Measurements from ENCODE around the gene LOXL1.
A peak's percentile ranks its signal among the peaks of the same experiment; 100 is the strongest.

LOXL1 gene

GRCh38 chr15:73915082-73915481, 11.2 kb upstream of the LOXL1 start:
- no peak for DNase-seq (ENCODE audit: low read depth)
- H3K4me3 ChIP-seq (ENCODE audit: low read length), result no peak overlapping the region
- no peak for TF ChIP-seq CTCF (conservative IDR thresholded peaks at IDR 0.05; ENCODE audit: low read depth, low read length)

- no peak overlapping the region for H3K4me3 ChIP-seq (ENCODE audit: low read length)
- DNase-seq (ENCODE audit: low read depth), result no peak
- TF ChIP-seq CTCF (conservative IDR thresholded peaks at IDR 0.05; ENCODE audit: low read depth, low read length), result no peak
Measured at GRCh38 chr15:73918784-73919183, 7.5 kb upstream of the LOXL1 start.

GRCh38 chr15:73919706-73920105, 6.6 kb upstream of the LOXL1 start:
- no peak for DNase-seq (ENCODE audit: low read depth)
- no peak for TF ChIP-seq CTCF (conservative IDR thresholded peaks at IDR 0.05; ENCODE audit: low read depth, low read length)
- no peak overlapping the region for H3K4me3 ChIP-seq (ENCODE audit: low read length)

- no peak for DNase-seq (ENCODE audit: low read depth)
- no peak overlapping the region for H3K4me3 ChIP-seq (ENCODE audit: low read length)
- TF ChIP-seq CTCF (conservative IDR thresholded peaks at IDR 0.05; ENCODE audit: low read depth, low read length), result no peak
Measured at GRCh38 chr15:73921254-73921925, 4.9 kb upstream of the LOXL1 start.

GRCh38 chr15:73922186-73923151, 3.8 kb upstream of the LOXL1 start:
- peak overlapping the region; percentile 11 for H3K4me3 ChIP-seq (ENCODE audit: low read length)
- no peak for TF ChIP-seq CTCF (conservative IDR thresholded peaks at IDR 0.05; ENCODE audit: low read depth, low read length)
- DNase-seq (ENCODE audit: low read depth), result no peak

- H3K4me3 ChIP-seq (ENCODE audit: low read length), result no peak overlapping the region
- no peak for DNase-seq (ENCODE audit: low read depth)
- TF ChIP-seq CTCF (conservative IDR thresholded peaks at IDR 0.05; ENCODE audit: low read depth, low read length), result no peak
Measured at GRCh38 chr15:73923156-73923487, 3.1 kb upstream of the LOXL1 start.

Data from retinal pigment epithelial cell (primary cell).